ENCODE data around the gene OSCP1.

DNA sequence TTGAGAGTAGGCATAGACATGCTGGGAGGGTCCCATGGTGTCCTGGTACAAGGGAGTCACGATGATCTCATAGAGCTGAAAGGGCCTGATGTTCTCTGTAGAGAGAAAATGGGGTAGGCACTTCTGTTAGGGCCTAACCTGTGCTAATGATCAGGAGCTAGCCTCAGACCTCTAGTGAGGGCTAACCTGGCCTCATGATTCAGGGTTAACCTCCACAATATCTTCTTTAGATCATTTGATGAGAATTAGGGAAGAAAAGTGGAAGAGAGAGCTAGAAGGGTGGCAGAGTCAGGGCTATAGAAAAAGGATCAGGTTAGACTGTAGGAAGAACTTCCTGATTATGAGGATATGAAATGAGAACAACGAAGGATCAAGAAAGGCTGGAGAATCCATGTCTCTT is 18.9 kb upstream of the OSCP1 start:
- TF ChIP-seq CHD2 (IDR thresholded peaks at IDR 0.05; ENCODE audit: low read length, partially characterized antibody) (no peak), IRF3 (IDR thresholded peaks at IDR 0.05; ENCODE audit: low read depth, low read length) (no peak), POLR2AphosphoS5 (IDR thresholded peaks at IDR 0.05; ENCODE audit: low read depth, low read length) (no peak)

All from SK-N-SH (cell line).